Activated B cell treated with CpG ODN at 0.5 μM for 24 hours (primary cell): ENCODE measurements around the gene EPB41L2. TPM values are rescaled to one million over a fixed set of nuclear protein-coding genes. Genes with fewer than 3 reads are reported as not detected.
A peak's percentile ranks its signal among the peaks of the same experiment; 100 is the strongest.

Experiments
- ATAC-seq: fragments of 200-7000 bp; cut with Tn5 transposase; one replicate; pipeline ENCODE4 v1.10.0; 2021; ENCODE audit warnings: low read depth, mild to moderate bottlenecking, moderate library complexity
- CTCF ChIA-PET: fragments of 350-600 bp; sonication (Branson Sonifier 250); formaldehyde crosslinking; loops from one replicate; lab custom pipeline; 2021; ENCODE audit warnings: antibody characterized with exemption; lab: Charles Lee
- POLR2A ChIA-PET: fragments of 350-600 bp; sonication (Branson Sonifier 250); formaldehyde crosslinking; loops from one replicate; lab custom pipeline; 2021; ENCODE audit warnings: antibody characterized with exemption; lab: Charles Lee
- DNase-seq: peaks from one replicate; pipeline ENCODE4 v3.0.0; 2022
- H3K27ac Mint-ChIP-seq: one replicate; pipeline ENCODE4 v1.8.0; 2020; ENCODE audit warnings: mixed read lengths
- H3K27me3 Mint-ChIP-seq: one replicate; pipeline ENCODE4 v1.8.0; 2021; ENCODE audit warnings: mixed read lengths
- H3K36me3 Mint-ChIP-seq: one replicate; pipeline ENCODE4 v1.8.0; 2021; ENCODE audit warnings: low read depth, mixed read lengths
- H3K4me1 Mint-ChIP-seq: one replicate; pipeline ENCODE4 v1.8.0; 2021; ENCODE audit warnings: mixed read lengths
- H3K4me3 Mint-ChIP-seq: one replicate; pipeline ENCODE4 v1.8.0; 2020; ENCODE audit warnings: mild to moderate bottlenecking, mixed read lengths
- H3K9me3 Mint-ChIP-seq: one replicate; pipeline ENCODE4 v1.8.0; 2020; ENCODE audit warnings: mixed read lengths
- intact Hi-C: fragments of 100-400 bp; cut with micrococcal nuclease; formaldehyde crosslinking; loops from one replicate; pipeline ENCODE4 v1.15.1; 2024
- total RNA-seq: library from RNA; stranded (reverse); gene quantifications from 2 replicates; pipeline ENCODE4 v1.2.3, GENCODE V29; 2022
- TF ChIP-seq, protein P1 (sequence below): fragments of 200-600 bp; IDR thresholded peaks from one replicate; pipeline ENCODE4 v1.8.0; 2022; ENCODE audit warnings: antibody characterized with exemption, mild to moderate bottlenecking

The EPB41L2 gene
- total RNA-seq, 1 donor from 2014 or later: 62.8 TPM

DNA sequence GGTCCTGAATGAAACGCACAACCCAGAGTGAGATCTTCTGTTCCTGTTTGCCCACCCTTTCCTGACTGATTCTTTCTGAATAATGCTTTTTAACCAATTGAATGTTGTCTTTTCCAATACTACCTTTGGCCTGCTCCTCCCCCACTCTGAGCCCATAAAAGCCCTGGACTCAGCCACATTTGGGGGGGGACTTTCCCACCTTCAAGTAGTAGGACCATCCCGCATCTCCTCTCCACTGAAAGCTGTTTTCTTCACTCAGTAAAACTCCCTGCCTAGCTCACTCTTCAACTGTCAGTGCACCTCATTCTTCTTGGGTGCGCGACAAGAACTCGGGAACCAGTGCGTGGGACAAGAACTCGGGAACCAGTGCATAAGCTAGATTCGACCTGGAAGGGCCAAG, 77.9 kb downstream of the EPB41L2 start:
- peaks cover 14% of the 10 kb centered on the region for H3K36me3 Mint-ChIP-seq
- ChIA-PET CTCF (no interaction called here), POLR2A (no interaction called here)
- H3K27ac Mint-ChIP-seq: no peak overlapping the region
- H3K27me3 Mint-ChIP-seq: no peaks in the 10 kb centered on the region
- no peak overlapping the region for H3K4me3 Mint-ChIP-seq
- H3K4me1 Mint-ChIP-seq: peaks cover 35% of the 10 kb centered on the region
- H3K9me3 Mint-ChIP-seq: peaks cover 13% of the 10 kb centered on the region
- intact Hi-C loops: no loop called here
- TF ChIP-seq, protein P1, sequence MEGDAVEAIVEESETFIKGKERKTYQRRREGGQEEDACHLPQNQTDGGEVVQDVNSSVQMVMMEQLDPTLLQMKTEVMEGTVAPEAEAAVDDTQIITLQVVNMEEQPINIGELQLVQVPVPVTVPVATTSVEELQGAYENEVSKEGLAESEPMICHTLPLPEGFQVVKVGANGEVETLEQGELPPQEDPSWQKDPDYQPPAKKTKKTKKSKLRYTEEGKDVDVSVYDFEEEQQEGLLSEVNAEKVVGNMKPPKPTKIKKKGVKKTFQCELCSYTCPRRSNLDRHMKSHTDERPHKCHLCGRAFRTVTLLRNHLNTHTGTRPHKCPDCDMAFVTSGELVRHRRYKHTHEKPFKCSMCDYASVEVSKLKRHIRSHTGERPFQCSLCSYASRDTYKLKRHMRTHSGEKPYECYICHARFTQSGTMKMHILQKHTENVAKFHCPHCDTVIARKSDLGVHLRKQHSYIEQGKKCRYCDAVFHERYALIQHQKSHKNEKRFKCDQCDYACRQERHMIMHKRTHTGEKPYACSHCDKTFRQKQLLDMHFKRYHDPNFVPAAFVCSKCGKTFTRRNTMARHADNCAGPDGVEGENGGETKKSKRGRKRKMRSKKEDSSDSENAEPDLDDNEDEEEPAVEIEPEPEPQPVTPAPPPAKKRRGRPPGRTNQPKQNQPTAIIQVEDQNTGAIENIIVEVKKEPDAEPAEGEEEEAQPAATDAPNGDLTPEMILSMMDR: no peak
- DNase-seq (no peak), ATAC-seq (no peak)

DNA sequence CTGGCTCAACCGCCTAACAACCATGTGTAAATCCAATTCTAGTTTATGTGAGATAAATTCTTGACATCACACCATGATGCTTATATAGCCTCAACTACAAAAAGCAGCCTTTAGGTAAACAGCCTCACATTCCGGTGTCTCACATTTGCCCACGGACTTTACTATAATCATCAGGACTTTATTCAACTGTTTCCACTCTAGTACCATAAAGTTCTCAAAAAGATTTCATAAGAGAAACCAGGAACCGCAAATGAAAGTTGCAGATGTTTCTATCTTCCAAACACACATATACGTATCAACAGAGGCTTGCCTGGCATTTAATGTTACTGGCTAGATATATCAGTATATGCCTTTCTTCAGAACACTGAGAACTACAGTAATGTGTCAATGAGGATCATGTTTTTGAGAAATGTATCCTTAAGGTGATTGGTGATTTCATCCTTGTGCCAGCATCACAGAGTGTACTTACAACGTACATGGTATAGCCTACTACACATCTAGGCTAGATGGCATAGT, 80.0 kb downstream of the EPB41L2 start:
- ChIA-PET POLR2A (interaction anchor here (0.7 kb wide), 1 partner anchor 389 kb away, joined by 3 read pairs; no protein-coding TSS in a partner anchor), CTCF (no interaction called here)
- Mint-ChIP-seq H3K27me3 (no peaks in the 10 kb centered on the region), H3K9me3 (peaks cover 13% of the 10 kb centered on the region), H3K4me3 (no peak overlapping the region), H3K4me1 (peaks cover 43% of the 10 kb centered on the region), H3K27ac (no peak overlapping the region), H3K36me3 (peaks cover 14% of the 10 kb centered on the region)
- TF ChIP-seq, protein P1: no peak
- ATAC-seq: no peak
- intact Hi-C loops: no loop called here
- no peak for DNase-seq

DNA sequence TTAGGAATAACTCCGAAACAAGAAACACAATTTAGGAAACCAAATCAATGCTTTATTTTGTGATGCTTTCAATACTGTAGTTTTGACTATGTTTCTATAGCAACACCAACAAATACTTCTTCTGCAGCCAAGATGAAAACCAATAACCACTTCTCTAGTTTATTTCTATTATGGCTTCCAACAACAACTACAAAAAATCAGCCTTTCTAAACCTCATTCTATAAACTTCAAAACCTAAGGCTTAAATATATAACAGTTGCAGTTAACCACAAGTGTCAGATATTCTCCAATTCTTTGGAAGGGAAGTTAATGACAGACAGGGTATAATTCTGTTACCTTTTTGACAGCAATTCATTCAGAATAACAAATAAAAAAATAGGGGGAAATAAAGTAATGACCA, 80.9 kb downstream of the EPB41L2 start:
- POLR2A ChIA-PET: no interaction called here
- TF ChIP-seq, protein P1: no peak

GRCh38 chr6:130981409-130981808, 81.6 kb downstream of the EPB41L2 start:
- Mint-ChIP-seq H3K4me1 (peaks cover 42% of the 10 kb centered on the region), H3K27ac (no peak overlapping the region), H3K36me3 (peaks cover 11% of the 10 kb centered on the region), H3K4me3 (no peak overlapping the region), H3K27me3 (no peaks in the 10 kb centered on the region), H3K9me3 (peaks cover 13% of the 10 kb centered on the region)
- POLR2A ChIA-PET: no interaction called here
- no peak for ATAC-seq
- intact Hi-C loops: no loop called here
- TF ChIP-seq, protein P1: no peak
- CTCF ChIA-PET: interaction anchor here (1.6 kb wide), 1 partner anchor 135 kb away, joined by 3 read pairs; no protein-coding TSS in a partner anchor
- no peak for DNase-seq

More for the DNA sequence above, 80.9 kb downstream of the EPB41L2 start:
- ATAC-seq (no peak), DNase-seq (no peak)
- Mint-ChIP-seq H3K36me3 (peaks cover 14% of the 10 kb centered on the region), H3K4me3 (no peak overlapping the region), H3K4me1 (peaks cover 46% of the 10 kb centered on the region), H3K27ac (no peak overlapping the region), H3K27me3 (no peaks in the 10 kb centered on the region), H3K9me3 (peaks cover 13% of the 10 kb centered on the region)
- CTCF ChIA-PET: no interaction called here
- intact Hi-C loops: no loop called here

GRCh38 chr6:130980310-130981032, 82.6 kb downstream of the EPB41L2 start:
- Mint-ChIP-seq H3K27ac (peak overlapping the region; percentile 53), H3K27me3 (no peaks in the 10 kb centered on the region), H3K36me3 (peaks cover 5% of the 10 kb centered on the region), H3K4me3 (no peak overlapping the region), H3K4me1 (peaks cover 36% of the 10 kb centered on the region), H3K9me3 (peaks cover 9% of the 10 kb centered on the region)
- ChIA-PET POLR2A (no interaction called here), CTCF (interaction anchor here (1.6 kb wide), 1 partner anchor 136 kb away, joined by 3 read pairs; no protein-coding TSS in a partner anchor)
- DNase-seq (no peak), ATAC-seq (no peak)
- TF ChIP-seq, protein P1: no peak
- intact Hi-C loops: no loop called here
